ENCODE measurements around the gene SLC22A13. TPM values are rescaled to one million over a fixed set of nuclear protein-coding genes. Genes with fewer than 3 reads are reported as not detected.

The SLC22A13 gene
- total and polyA plus RNA-seq, 2 donors (not counting 3 experiments of a cell fraction or from before 2014, with no cell fraction given): 0.11 to 0.53 TPM

GRCh38 chr3:38268087-38268486, 2.5 kb downstream of the SLC22A13 start:
- no peak for DNase-seq (ENCODE audit: low read depth, low spot score)
- ChIA-PET POLR2A (no interaction called here), CTCF (no interaction called here)
- H3K27me3 ChIP-seq (ENCODE audit: control insufficient read depth in 2 of 2, insufficient read depth in 2 of 2, low read length in 2 of 2): no peaks in the 10 kb centered on the region
- peak; percentile 62 for FAIRE-seq
- dilution Hi-C loops (cut with MboI; ENCODE audit: extremely low pct_ligation_motif_present, low sequenced_read_pairs): no loop called here
- intact Hi-C loops (cut with micrococcal nuclease): no loop called here
- H3K9me3 ChIP-seq (replicated peaks; ENCODE audit: control insufficient read depth, insufficient read depth, low read length): no peaks in the 10 kb centered on the region
- no peaks in the 10 kb centered on the region for H3K4me1 ChIP-seq (ENCODE audit: control insufficient read depth, extremely low read depth, insufficient read depth, low read length)
- H3K36me3 ChIP-seq (ENCODE audit: control insufficient read depth in 2 of 2, extremely low read depth in 1 of 2, insufficient read depth in 2 of 2, low read length in 2 of 2): no peaks in the 10 kb centered on the region
- no peaks in the 10 kb centered on the region for H3K9me1 ChIP-seq (replicated peaks; ENCODE audit: control insufficient read depth, extremely low read depth, insufficient read depth, low read length)
- H3K4me2 ChIP-seq (ENCODE audit: insufficient read depth, low read length): no peak overlapping the region
- no peak overlapping the region for H3K27ac ChIP-seq (ENCODE audit: insufficient read depth, low read depth, low read length)
- H2AFZ ChIP-seq (ENCODE audit: low read depth, low read length): no peak overlapping the region
- no peak overlapping the region for H3K4me3 ChIP-seq (replicated peaks in 1 of 3; ENCODE audit: insufficient read depth in 1 of 3, low read depth in 1 of 3, low read length in 3 of 3)
- H3K9ac ChIP-seq (replicated peaks; ENCODE audit: extremely low read depth, insufficient read depth, low read length): no peak overlapping the region
- no peaks in the 10 kb centered on the region for H3K79me2 ChIP-seq (ENCODE audit: control insufficient read depth, insufficient read depth, low read length)
- BruUV-seq (replicated peaks): no TSS peak
- no peak for TF ChIP-seq MAX (IDR thresholded peaks at IDR 0.05; ENCODE audit: insufficient read depth, insufficient read length)
- no peak for TF ChIP-seq EZH2 (IDR thresholded peaks at IDR 0.05; ENCODE audit: borderline replicate concordance, low read depth, low read length, severe bottlenecking)
- TF ChIP-seq JUN (IDR thresholded peaks at IDR 0.05; ENCODE audit: borderline replicate concordance, insufficient read depth, insufficient read length, low read depth): no peak
- no peak for TF ChIP-seq POLR2A (IDR thresholded peaks at IDR 0.05; ENCODE audit: low read depth, low read length)
- no peak for TF ChIP-seq POLR2AphosphoS5 (IDR thresholded peaks at IDR 0.05; ENCODE audit: insufficient read depth, low read depth, low read length)
- TF ChIP-seq FOS (IDR thresholded peaks at IDR 0.05; ENCODE audit: borderline replicate concordance, insufficient read depth, low read length): no peak
- no peak for TF ChIP-seq MYC (IDR thresholded peaks at IDR 0.05; ENCODE audit: low read depth, low read length)
- TF ChIP-seq CTCF (IDR thresholded peaks at IDR 0.05; ENCODE audit: extremely low read depth in 1 of 2, insufficient read depth in 1 of 2, low read depth in 1 of 2, low read length in 2 of 2): no peak
- TF ChIP-seq GATA2 (IDR thresholded peaks at IDR 0.05; ENCODE audit: insufficient read depth, insufficient read length, low read depth, low read length): no peak
- no peaks in the 10 kb centered on the region for H4K20me1 ChIP-seq (replicated peaks; ENCODE audit: control insufficient read depth, extremely low read depth, insufficient read depth, low read length)

Data from endothelial cell of umbilical vein (primary cell).